ENCODE measurements around the gene PRR36.

The PRR36 gene

GRCh38 chr19:7874897-7875273 is 695 bp upstream of the PRR36 start:
- TF ChIP-seq GATA3 (IDR thresholded peaks at IDR 0.05; ENCODE audit: low read depth, low read length) (no peak), GATA2 (IDR thresholded peaks at IDR 0.05; ENCODE audit: low read depth, low read length) (peak; percentile 86)

- TF ChIP-seq GATA3 (IDR thresholded peaks at IDR 0.05; ENCODE audit: low read depth, low read length) = no peak
Observed at GRCh38 chr19:7873304-7874075, 700 bp downstream of the PRR36 start.

- TF ChIP-seq GATA2 (IDR thresholded peaks at IDR 0.05; ENCODE audit: low read depth, low read length) (no peak), GATA3 (IDR thresholded peaks at IDR 0.05; ENCODE audit: low read depth, low read length) (no peak)
Observed at GRCh38 chr19:7872306-7873204, 1.6 kb downstream of the PRR36 start.

GRCh38 chr19:7871437-7872305 is 2.5 kb downstream of the PRR36 start:
- no peak for TF ChIP-seq GATA3 (IDR thresholded peaks at IDR 0.05; ENCODE audit: low read depth, low read length)
- TF ChIP-seq GATA2 (IDR thresholded peaks at IDR 0.05; ENCODE audit: low read depth, low read length) = no peak

GRCh38 chr19:7870571-7871436 is 3.4 kb downstream of the PRR36 start:
- TF ChIP-seq GATA3 (IDR thresholded peaks at IDR 0.05; ENCODE audit: low read depth, low read length) (no peak), GATA2 (IDR thresholded peaks at IDR 0.05; ENCODE audit: low read depth, low read length) (no peak)

GRCh38 chr19:7869910-7870511 is 4.2 kb downstream of the PRR36 start:
- TF ChIP-seq GATA3 (IDR thresholded peaks at IDR 0.05; ENCODE audit: low read depth, low read length) = no peak
- no peak for TF ChIP-seq GATA2 (IDR thresholded peaks at IDR 0.05; ENCODE audit: low read depth, low read length)

GRCh38 chr19:7869453-7869909 is 4.7 kb downstream of the PRR36 start:
- no peak for TF ChIP-seq GATA3 (IDR thresholded peaks at IDR 0.05; ENCODE audit: low read depth, low read length)
- TF ChIP-seq GATA2 (IDR thresholded peaks at IDR 0.05; ENCODE audit: low read depth, low read length) = no peak

- no peak for TF ChIP-seq GATA3 (IDR thresholded peaks at IDR 0.05; ENCODE audit: low read depth, low read length)
- TF ChIP-seq GATA2 (IDR thresholded peaks at IDR 0.05; ENCODE audit: low read depth, low read length) = no peak
Observed at GRCh38 chr19:7868671-7869452, 5.3 kb downstream of the PRR36 start.

GRCh38 chr19:7868326-7868670 is 5.9 kb downstream of the PRR36 start:
- TF ChIP-seq GATA3 (IDR thresholded peaks at IDR 0.05; ENCODE audit: low read depth, low read length) (no peak), GATA2 (IDR thresholded peaks at IDR 0.05; ENCODE audit: low read depth, low read length) (no peak)

GRCh38 chr19:7867092-7867844 is 6.9 kb downstream of the PRR36 start:
- TF ChIP-seq GATA2 (IDR thresholded peaks at IDR 0.05; ENCODE audit: low read depth, low read length) (no peak), GATA3 (IDR thresholded peaks at IDR 0.05; ENCODE audit: low read depth, low read length) (no peak)

- no peak for TF ChIP-seq GATA2 (IDR thresholded peaks at IDR 0.05; ENCODE audit: low read depth, low read length)
- TF ChIP-seq GATA3 (IDR thresholded peaks at IDR 0.05; ENCODE audit: low read depth, low read length) = no peak
Observed at GRCh38 chr19:7866399-7867091, 7.6 kb downstream of the PRR36 start.
